Suppressor macrophage treated with lipopolysaccharide for 1 hour (primary cell): Measurements from ENCODE around the gene CMTM7.
"Not testable (repeated sequence)": the region's sequence is repeated elsewhere in the genome, so short reads cannot be mapped to it uniquely, and the experiment has no call there.

ENCODE experiments used
- DNase-seq, 3 donors: peaks; one replicate each; pipeline ENCODE4 v3.0.0-alpha.2; 2020 to 2022

CMTM7 gene

GRCh38 chr3:32460817-32461496 is 69.3 kb downstream of the CMTM7 start:
- DNase-seq: not testable (repeated sequence)

DNA sequence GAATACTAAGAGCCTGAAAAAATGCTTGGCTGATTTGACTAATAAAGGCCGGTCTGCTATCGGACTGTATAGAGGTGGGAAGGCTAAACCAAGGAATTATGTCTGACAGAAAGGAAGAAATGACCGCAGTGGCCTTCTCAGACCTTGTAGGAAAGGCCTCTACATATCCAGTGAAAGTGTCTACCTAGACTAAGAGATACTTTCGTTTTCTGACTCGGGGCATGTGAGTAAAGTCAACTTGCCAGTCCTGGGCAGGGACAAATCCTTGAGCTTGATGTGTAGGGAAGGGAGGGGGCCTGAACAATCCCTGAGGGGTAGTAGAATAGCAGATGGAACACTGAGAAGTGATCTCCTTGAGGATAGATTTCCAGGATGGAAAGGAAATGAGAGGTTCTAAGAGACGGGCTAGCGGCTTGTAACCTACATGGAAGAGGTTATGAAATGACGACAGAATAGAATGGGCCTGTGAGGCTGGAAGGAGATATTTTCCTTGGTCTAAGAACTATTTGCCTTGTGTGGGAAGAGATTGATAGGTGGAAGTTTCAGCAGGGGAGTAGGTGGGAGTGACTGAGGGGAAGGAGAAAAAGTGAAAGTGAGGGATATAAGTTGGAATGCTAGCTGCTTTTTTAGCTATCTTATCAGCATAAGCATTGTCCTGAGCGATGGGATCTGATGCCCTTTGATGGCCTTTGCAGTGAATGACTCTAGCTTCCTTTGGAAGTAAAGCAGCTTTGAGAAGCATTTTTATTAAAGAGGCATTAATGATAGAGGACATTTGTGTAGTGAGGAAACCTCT is 70.7 kb downstream of the CMTM7 start:
- DNase-seq: not testable (repeated sequence)

DNA sequence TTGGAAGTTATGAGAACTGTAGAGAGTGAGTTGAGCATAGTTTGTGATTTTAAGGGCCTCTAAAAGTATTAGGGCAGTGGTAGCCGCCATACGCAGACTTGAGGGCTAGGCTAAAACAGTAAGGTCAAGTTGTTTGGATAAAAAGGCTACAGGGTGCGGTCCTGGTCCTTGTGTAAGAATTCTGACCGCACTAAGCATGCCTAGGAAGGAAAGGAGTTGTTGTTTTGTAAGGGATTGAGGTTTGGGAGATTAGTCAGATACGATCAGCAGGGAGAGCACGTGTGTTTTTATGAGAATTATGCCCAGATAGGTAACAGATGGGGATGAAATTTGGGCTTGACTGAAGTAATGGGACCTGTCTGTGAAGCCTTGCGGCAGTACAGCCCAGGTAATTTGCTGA is 71.8 kb downstream of the CMTM7 start:
- DNase-seq: not testable (repeated sequence)

- DNase-seq: not testable (repeated sequence)
These were observed 73.1 kb downstream of the CMTM7 start for GRCh38 chr3:32464726-32465125.

- not testable (repeated sequence) for DNase-seq
These were observed 75.2 kb downstream of the CMTM7 start for GRCh38 chr3:32466808-32467207.

DNA sequence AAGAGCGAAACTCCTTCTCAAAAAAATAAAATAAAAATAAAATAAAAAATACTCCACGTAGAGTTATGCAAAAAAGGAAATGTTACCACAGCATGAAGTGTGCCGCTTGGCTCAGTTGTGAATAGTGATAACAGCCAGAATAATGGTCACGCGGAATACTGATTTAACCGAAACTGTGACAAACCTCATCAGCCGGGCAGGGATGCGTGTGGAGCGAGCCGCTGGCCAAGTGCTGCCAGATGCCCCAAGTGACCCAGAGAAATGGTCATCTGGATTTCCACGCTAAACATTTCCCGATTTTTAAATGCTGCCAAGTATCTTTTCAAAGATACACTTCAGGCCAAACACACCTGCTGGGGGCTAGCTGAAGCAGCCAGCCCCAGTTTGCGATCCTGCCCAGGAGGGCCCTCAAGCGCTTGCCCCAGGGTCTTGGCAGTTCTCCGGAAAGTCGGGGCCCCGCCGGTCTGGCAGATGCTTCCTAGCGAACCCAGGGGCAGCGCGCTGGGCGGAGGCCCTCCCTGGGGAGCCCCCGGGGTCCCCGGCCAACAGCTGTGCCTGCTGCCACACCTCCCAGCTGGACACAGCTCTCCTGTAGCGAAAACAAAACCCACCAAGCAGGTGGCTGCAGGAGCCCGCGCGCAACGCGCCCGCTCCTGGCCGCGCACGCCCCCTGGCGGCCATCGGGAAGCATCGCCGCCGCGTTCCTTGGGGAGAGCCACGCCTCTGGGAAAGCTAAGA is 75.8 kb downstream of the CMTM7 start:
- DNase-seq: peak; percentile 69 to 86 (median 82)

- no peak for DNase-seq
These were observed 77.7 kb downstream of the CMTM7 start for GRCh38 chr3:32469151-32469874.

DNA sequence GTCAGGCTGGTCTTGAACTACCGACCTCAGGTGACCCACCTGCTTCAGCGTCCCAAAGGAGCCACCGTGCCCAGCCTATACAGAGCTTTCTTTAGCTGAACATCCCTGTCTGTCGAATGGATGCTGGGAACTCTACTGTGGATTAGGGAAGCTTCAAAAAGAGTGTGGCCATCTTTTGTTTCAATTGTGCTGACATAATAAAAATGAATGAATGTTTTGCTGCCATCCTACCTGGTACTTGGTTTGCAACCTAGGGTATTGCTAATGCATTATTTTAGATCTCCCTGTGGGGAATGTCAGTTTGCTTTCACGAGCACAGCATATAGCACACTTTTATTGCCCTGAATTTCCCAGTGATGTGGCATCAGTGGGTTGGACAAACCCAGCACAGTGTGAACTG is 78.7 kb downstream of the CMTM7 start:
- no peak for DNase-seq

DNA sequence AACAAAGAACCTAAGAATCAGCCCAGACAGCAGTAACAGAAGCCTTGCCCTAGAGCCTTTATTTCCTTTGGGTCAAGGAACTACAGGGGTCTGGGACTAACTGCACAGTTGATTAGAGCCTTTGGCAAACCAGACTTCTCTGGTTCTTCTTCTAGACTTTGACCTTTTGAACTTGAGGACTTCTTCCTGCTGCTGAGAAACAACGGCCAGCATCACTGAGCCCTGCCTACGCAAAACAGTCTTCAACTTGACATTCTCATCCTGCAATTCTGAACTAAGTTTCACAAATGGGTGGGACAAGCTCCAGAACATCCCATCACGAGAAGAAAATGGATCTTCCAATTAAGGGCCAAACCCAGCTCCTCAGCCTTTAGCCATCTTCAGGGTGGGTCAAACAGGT is 79.6 kb downstream of the CMTM7 start:
- DNase-seq: peak in 2 of 3 donors; percentile 20 to 30

GRCh38 chr3:32472151-32472550 is 80.5 kb downstream of the CMTM7 start:
- not testable (repeated sequence) for DNase-seq

DNA sequence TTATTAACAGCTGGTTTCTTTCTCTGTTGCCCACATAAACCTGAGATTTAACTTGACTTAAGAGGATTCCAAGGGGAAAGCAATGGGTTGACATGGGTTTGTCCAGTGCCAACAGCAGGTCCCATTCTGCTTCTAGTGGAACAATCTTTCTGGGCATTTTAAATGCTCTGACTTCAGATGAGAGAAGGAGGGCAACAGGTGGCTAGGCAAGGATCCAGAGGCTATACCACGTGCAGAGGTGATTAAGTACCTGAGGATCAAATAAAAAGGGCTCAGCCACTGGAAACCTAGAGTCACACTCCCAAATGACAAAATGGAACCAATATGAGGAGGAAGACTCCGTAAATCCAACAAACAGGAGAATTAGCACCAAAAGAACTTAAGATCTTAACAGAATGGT is 82.5 kb downstream of the CMTM7 start:
- DNase-seq: no peak

GRCh38 chr3:32480604-32481003 is 89.0 kb downstream of the CMTM7 start:
- no peak for DNase-seq

DNA sequence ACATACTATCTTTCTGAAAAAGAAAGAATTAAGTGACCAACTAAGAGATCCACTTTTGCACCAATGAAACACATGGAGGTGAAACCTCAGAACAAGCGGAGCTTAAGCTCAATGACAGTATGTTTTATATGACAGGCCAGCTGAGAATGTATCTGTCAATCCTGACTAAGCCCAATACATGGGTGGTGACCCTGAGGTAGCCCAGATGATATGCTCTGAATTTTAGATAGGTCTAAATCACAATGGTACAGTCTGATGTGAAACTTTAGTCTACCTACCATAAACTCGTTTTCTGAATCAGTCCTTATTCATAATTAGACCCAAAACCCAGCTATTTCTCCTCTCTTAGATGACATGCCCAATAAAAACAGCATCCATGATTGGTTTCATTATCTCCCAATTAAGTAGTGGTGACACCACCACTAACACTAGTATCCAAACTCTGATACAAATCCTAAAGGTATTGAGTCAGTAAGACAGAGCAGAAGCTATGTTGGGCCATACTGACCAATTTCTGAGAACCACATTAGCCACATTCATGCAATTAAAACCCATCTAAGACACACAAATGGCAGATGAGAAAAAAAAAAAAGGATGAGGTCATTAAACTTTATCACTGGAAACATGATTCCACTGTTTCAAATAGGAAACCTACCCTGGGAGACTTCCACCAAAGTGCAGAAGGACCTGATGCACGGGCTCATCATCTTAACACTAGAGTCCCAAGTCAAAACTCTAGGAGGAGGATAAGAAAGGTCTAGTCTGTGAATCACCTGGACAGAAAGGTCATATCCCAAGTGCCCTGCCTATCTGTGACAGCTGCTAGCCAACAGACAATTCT is 90.4 kb downstream of the CMTM7 start:
- DNase-seq: no peak

GRCh38 chr3:32482693-32483092 is 91.0 kb downstream of the CMTM7 start:
- no peak for DNase-seq

DNA sequence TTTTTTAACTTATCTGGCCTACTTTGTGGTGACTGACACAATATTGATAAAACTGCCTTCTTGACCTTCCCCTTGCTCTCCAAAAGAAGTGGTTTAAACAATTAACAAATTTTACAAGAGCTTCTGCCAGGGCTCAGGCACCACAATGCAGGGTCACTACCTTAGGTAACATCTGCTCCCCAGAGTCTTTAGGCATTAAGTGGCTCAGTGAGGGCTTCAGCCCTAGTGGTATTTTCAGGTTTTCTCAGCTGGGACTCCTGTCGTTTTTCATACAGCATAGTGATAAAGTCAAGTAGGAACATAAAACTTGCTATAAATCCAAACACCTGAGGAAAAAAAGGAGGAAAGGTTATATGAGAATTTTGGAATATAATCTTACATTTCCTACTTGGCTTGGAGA is 92.1 kb downstream of the CMTM7 start:
- no peak for DNase-seq

GRCh38 chr3:32484436-32484835 is 92.8 kb downstream of the CMTM7 start:
- DNase-seq: peak; percentile 75 to 91 (median 91)

- DNase-seq: no peak
These were observed 96.3 kb downstream of the CMTM7 start for GRCh38 chr3:32487781-32488473.

DNA sequence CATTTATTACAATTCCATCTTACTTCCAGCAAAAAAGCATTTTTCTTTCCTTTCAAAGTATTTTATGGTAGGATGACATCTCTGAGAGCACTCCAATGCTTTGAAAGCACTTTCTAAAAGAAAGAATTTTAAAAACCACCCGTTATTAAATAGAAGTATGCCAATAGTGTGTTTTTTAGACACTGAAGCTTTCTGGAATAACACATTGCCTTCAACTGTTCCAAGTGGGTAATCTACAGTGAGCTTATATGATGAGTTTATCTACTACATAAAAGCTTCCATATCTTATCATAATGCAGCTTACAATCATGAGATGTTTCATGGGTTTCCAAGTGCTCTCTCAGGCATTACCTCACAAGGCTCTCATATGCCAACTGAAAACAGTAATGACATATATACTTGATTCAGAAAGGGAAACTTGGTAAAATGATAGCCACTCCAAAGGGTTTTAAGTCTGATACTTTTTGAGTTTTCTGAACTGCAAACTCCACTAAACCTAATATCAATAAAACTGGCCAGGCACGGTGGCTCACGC is 96.9 kb downstream of the CMTM7 start:
- DNase-seq: no peak

GRCh38 chr3:32492684-32493436 is 101.2 kb downstream of the CMTM7 start:
- no peak for DNase-seq
